C4-2B (cell line): ENCODE measurements around the gene DPP8.

Experiments used
- ZFX ChIP-seq: fragments of 450-650 bp; IDR thresholded peaks from 2 replicates; pipeline ENCODE4 v1.6.1; 2017
- TF ChIP-seq, protein P1 (sequence below): fragments of 450-650 bp; conservative IDR thresholded peaks from 2 replicates; pipeline ENCODE4 v1.5.1; 2017; ENCODE audit warnings: mild to moderate bottlenecking

DNA sequence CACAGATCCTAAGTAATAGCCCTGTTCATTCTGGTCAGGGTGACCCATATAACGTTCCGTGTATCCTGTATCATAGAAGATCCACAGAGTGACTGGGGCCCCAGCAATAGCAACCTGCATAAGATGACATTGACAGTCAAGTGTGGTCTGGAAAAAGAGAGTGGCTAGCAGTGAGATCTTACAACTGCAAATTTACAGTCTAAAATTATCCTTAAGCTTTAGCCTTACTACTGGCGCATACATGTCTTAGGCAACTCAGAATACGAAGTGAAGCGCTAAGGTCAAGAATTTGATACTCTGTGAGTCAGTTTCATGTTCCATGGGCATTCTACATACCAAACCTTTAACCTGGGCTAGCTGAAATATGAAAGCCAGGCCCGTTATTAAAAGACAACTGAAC, 65.5 kb downstream of the DPP8 start:
- TF ChIP-seq ZFX = no peak
- TF ChIP-seq, protein P1, sequence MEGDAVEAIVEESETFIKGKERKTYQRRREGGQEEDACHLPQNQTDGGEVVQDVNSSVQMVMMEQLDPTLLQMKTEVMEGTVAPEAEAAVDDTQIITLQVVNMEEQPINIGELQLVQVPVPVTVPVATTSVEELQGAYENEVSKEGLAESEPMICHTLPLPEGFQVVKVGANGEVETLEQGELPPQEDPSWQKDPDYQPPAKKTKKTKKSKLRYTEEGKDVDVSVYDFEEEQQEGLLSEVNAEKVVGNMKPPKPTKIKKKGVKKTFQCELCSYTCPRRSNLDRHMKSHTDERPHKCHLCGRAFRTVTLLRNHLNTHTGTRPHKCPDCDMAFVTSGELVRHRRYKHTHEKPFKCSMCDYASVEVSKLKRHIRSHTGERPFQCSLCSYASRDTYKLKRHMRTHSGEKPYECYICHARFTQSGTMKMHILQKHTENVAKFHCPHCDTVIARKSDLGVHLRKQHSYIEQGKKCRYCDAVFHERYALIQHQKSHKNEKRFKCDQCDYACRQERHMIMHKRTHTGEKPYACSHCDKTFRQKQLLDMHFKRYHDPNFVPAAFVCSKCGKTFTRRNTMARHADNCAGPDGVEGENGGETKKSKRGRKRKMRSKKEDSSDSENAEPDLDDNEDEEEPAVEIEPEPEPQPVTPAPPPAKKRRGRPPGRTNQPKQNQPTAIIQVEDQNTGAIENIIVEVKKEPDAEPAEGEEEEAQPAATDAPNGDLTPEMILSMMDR = no peak
